Measurements from ENCODE around the gene ACAD9.

ACAD9 gene

DNA sequence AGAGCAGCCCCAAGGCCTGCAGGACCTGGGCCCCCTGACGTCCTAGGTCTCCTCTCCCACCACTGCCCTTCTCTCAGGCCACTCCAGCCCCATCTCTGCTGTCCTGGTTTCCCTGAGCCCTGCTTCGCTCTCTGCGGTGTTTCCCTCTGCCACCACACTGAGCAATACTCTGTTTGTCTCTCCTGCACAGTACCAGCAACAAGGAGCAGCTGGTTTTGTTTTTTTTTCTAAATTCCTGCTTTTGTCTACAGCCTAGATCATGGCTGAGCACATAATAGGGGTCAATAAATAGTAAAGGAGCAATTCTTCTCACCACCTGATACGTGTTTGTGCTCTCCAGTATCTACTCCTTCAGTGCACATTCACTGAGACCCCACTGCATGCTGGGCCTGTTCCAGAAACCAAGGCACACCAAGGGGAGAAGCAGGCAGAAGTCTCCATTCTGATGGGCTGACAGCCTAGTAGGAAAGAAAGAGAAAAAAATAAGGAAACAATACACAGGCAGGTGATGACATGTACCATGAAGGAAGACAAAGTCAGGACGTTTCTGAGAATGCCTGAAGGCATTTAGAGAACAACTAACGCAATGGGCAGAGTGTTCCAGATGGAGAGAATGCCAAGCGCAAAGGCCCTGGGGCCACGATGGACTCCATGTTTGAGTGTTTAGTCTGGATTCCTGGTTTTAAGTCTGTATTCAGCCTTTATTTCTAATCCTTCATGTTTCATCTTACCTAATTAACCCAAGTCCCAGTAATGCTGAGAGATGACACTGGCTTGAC is 6.0 kb upstream of the ACAD9 start:
- TF ChIP-seq, protein P1, sequence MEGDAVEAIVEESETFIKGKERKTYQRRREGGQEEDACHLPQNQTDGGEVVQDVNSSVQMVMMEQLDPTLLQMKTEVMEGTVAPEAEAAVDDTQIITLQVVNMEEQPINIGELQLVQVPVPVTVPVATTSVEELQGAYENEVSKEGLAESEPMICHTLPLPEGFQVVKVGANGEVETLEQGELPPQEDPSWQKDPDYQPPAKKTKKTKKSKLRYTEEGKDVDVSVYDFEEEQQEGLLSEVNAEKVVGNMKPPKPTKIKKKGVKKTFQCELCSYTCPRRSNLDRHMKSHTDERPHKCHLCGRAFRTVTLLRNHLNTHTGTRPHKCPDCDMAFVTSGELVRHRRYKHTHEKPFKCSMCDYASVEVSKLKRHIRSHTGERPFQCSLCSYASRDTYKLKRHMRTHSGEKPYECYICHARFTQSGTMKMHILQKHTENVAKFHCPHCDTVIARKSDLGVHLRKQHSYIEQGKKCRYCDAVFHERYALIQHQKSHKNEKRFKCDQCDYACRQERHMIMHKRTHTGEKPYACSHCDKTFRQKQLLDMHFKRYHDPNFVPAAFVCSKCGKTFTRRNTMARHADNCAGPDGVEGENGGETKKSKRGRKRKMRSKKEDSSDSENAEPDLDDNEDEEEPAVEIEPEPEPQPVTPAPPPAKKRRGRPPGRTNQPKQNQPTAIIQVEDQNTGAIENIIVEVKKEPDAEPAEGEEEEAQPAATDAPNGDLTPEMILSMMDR (IDR thresholded peaks at IDR 0.05; ENCODE audit: borderline replicate concordance, insufficient read depth, low read depth, low read length), result no peak

DNA sequence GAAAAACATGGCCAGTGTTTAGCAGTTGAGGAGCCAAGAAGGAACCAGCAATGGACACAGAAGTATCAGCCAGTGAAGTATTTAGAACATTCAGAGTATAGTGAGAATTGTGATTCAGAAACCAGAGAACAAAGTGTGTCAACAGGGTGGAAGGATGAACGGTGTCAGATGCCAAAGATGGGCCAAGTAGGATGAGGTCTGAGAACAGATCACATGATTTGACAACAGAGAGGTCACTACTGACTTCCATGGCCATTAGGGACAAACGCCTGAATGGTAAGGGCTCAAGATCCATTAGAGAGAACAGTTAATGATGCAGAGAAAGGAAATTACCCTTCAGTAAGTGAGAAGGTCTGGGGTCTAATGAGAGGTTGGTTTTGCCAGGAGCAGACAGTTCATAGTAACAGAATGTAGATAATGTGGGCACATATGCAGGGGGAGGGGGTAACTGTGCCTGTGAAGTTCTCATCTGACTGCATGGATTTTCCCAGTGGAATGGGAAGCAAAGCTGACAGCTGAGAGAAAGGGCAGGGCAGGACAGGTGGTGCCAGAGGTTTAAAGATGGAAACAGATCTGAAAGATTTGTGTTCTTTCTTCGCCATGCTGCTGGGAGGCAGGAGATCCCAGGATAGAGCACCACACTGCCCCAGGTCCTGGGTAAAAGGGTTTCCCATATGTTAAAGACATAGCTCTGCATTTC is 4.8 kb upstream of the ACAD9 start:
- TF ChIP-seq, protein P1 (IDR thresholded peaks at IDR 0.05; ENCODE audit: borderline replicate concordance, insufficient read depth, low read depth, low read length), result no peak
- no peak overlapping the region for H3K4me3 ChIP-seq (ENCODE audit: low read depth, low read length)

More for the DNA sequence above, 6.0 kb upstream of the ACAD9 start:
- H3K4me3 ChIP-seq (ENCODE audit: low read depth, low read length), result no peak overlapping the region

DNA sequence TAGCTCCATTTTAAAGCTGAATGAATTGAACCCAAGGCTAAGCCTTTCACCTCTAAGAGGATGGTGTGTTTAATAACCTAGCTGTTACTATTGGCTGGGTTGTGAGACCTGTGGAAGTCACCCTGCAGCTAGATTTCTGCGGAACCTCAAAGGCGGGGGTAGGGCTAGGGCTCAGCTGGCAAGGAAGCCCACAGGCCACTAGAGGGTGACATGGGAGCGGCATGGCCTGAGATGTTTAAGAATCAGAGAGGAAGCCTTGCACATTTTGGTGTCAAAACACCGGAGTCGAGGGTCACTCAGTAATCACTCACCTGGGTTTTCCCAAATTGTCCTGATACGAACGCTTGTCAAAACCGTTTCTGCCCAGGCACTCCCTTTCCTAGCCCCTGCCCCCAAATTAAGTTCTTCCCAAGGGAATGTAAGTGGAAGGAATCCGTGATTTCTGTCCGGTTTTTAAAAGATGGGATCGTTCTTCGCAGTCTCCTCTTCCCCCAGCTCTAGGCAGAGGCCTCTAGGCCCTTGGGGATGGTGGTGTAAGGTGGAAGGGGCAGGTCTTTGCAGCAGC is 3.8 kb upstream of the ACAD9 start:
- TF ChIP-seq, protein P1 (IDR thresholded peaks at IDR 0.05; ENCODE audit: borderline replicate concordance, insufficient read depth, low read depth, low read length), result peak; percentile 76
- no peak overlapping the region for H3K4me3 ChIP-seq (ENCODE audit: low read depth, low read length)

DNA sequence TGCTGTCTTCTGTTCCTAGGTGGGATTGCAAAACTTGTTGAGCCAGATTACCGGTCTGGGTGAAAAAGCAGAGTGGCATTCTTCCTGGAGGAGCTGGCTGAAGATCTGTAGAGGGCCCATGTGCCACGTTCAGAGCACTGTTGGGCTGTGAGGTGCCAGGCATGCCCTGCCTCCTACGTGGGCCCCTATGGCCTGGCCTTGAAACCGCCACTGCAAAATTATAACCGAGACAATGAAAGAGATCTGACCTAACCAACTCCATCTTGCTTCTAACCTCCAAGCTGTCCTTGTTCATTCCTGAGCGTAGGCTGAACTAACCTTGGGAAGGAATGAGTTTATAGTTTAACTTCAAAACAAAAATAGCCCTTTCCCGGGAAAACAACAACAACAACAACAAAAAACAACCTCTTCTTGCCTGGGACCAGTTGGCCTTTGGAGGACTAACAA is 1.4 kb upstream of the ACAD9 start:
- TF ChIP-seq, protein P1 (IDR thresholded peaks at IDR 0.05; ENCODE audit: borderline replicate concordance, insufficient read depth, low read depth, low read length), result no peak
- H3K4me3 ChIP-seq (ENCODE audit: low read depth, low read length), result peak overlapping the region; percentile 84

DNA sequence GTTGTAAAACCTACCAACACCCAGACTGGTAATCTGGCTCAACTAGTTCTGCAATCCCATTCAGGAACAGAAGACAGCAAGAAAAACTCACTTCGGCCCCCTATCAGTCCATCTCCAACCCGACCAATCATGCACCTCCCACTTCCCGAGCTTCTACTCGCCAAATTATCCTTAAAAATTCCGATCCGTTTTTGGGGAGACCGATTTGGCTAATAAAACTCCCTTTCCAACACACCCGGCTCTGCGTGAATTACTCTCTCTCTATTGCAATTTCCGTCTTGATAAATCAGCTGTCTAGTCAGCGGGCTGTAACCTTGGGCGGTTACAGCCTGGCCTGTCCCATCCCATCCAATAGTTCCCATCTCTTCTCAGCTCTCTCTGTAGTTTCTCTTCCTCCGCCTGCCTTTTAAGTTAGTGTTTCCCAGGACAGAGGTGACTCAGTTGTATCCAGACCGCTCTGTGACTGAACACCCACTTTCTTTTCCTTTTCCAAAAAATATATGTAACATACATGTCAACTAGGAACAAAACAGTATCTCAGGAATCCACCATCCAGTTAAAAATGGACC is 780 bp upstream of the ACAD9 start:
- TF ChIP-seq, protein P1 (IDR thresholded peaks at IDR 0.05; ENCODE audit: borderline replicate concordance, insufficient read depth, low read depth, low read length), result no peak
- H3K4me3 ChIP-seq (ENCODE audit: low read depth, low read length), result peak overlapping the region; percentile 84

DNA sequence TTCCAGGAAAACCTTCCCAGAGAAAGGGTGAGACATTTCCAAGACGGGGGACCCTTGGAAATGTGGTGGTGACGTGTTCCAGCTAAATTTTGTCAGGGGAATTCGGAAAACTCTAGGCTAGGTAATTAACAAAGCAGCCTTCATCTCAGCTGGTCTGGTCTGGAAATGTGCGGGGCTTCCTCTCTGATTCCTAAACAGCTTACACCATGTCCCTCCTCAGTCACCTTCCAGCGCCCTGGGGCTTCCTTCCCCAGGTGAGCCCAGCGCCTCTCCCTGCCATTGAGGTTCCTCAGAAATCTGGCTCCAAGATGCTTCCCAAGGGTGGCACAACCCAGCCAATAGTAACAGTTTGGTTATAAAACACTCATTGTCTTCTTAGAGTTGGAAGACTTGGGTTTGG is 571 bp downstream of the ACAD9 start:
- TF ChIP-seq, protein P1 (IDR thresholded peaks at IDR 0.05; ENCODE audit: borderline replicate concordance, insufficient read depth, low read depth, low read length), result no peak

DNA sequence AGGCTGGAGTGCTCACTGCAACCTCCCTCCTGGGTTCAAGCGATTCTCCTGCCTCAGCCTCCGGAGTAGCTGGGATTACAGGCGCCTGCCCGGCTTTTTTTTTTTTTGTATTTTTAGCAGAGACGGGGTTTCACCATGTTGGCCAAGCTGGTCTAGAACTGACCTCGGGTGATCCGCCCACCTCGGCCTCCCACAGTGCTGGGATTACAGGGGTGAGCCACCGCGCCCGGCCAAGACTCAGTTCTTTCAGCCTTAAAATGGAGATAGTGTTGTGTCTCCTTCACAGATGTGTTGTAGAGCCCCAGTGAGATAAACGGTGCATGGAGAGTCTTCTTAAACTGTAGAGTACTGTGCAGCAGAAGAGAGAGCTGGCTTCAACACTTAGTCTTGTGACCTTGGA is 1.0 kb downstream of the ACAD9 start:
- H3K4me3 ChIP-seq (ENCODE audit: low read depth, low read length), result peak overlapping the region; percentile 84

More for the DNA sequence above, 571 bp downstream of the ACAD9 start:
- peak overlapping the region; percentile 84 for H3K4me3 ChIP-seq (ENCODE audit: low read depth, low read length)
